Keratinocyte (primary cell): ENCODE results near the gene CNNM2.

Experiments
- CTCF ChIP-seq, 3 experiments: IDR thresholded peaks in 1 of 3; conservative IDR thresholded peaks in 1 of 3; optimal IDR thresholded peaks in 1 of 3; 2 replicates in 2 of 3; 3 replicates in 1 of 3; pipeline versions ENCODE3 to v1.5.1; 2011; ENCODE audit warnings: low read length in 3 of 3, mild to moderate bottlenecking in 3 of 3, moderate library complexity in 2 of 3, control low read depth in 1 of 3, inconsistent platforms in 1 of 3; ENCODE audit not compliant: insufficient read depth in 2 of 3; ENCODE audit errors: extremely low read depth in 1 of 3
- EZH2 ChIP-seq: IDR thresholded peaks from one replicate; pipeline ENCODE4 v1.6.1; 2012; ENCODE audit warnings: inconsistent platforms, mild to moderate bottlenecking, low read length, moderate library complexity

- TF ChIP-seq EZH2 (no peak), CTCF (optimal IDR thresholded peaks at IDR 0.05 in 1 of 3, IDR thresholded peaks at IDR 0.05 in 1 of 3, conservative IDR thresholded peaks at IDR 0.05 in 1 of 3; ENCODE audit: extremely low read depth in 1 of 3, insufficient read depth in 2 of 3, low read length in 3 of 3) (no peak)
Observed at GRCh38 chr10:102868911-102869257, 49.2 kb upstream of the CNNM2 start.
